Measurements from ENCODE around the gene ZNF611.
"Not testable (repeated sequence)": the region's sequence is repeated elsewhere in the genome, so short reads cannot be mapped to it uniquely, and the experiment has no call there.

Gene ZNF611

GRCh38 chr19:52685811-52686210 is 49.0 kb downstream of the ZNF611 start:
- in situ Hi-C loops (cut with HindIII; ENCODE audit: low sequenced_read_pairs): no loop called here

- in situ Hi-C loops (cut with HindIII; ENCODE audit: low sequenced_read_pairs): not testable (repeated sequence)
Measured at GRCh38 chr19:52681216-52681615, 53.6 kb downstream of the ZNF611 start.

- in situ Hi-C loops (cut with HindIII; ENCODE audit: low sequenced_read_pairs): no loop called here
Measured at GRCh38 chr19:52679598-52679997, 55.2 kb downstream of the ZNF611 start.

- in situ Hi-C loops (cut with HindIII; ENCODE audit: low sequenced_read_pairs): not testable (repeated sequence)
Measured at GRCh38 chr19:52675239-52675638, 59.6 kb downstream of the ZNF611 start.

GRCh38 chr19:52673014-52673413 is 61.8 kb downstream of the ZNF611 start:
- in situ Hi-C loops (cut with HindIII; ENCODE audit: low sequenced_read_pairs): no loop called here

GRCh38 chr19:52670046-52670445 is 64.8 kb downstream of the ZNF611 start:
- in situ Hi-C loops (cut with HindIII; ENCODE audit: low sequenced_read_pairs): no loop called here

- in situ Hi-C loops (cut with HindIII; ENCODE audit: low sequenced_read_pairs): no loop called here
Measured at GRCh38 chr19:52669586-52669985, 65.3 kb downstream of the ZNF611 start.

GRCh38 chr19:52667972-52668371 is 66.9 kb downstream of the ZNF611 start:
- in situ Hi-C loops (cut with HindIII; ENCODE audit: low sequenced_read_pairs): no loop called here

- in situ Hi-C loops (cut with HindIII; ENCODE audit: low sequenced_read_pairs): no loop called here
Measured at GRCh38 chr19:52666506-52666905, 68.3 kb downstream of the ZNF611 start.

- in situ Hi-C loops (cut with HindIII; ENCODE audit: low sequenced_read_pairs): no loop called here
Measured at GRCh38 chr19:52665529-52665928, 69.3 kb downstream of the ZNF611 start.

GRCh38 chr19:52665027-52665426 is 69.8 kb downstream of the ZNF611 start:
- in situ Hi-C loops (cut with HindIII; ENCODE audit: low sequenced_read_pairs): no loop called here

GRCh38 chr19:52664461-52664860 is 70.4 kb downstream of the ZNF611 start:
- in situ Hi-C loops (cut with HindIII; ENCODE audit: low sequenced_read_pairs): no loop called here

GRCh38 chr19:52662631-52663030 is 72.2 kb downstream of the ZNF611 start:
- in situ Hi-C loops (cut with HindIII; ENCODE audit: low sequenced_read_pairs): no loop called here

GRCh38 chr19:52660981-52661380 is 73.9 kb downstream of the ZNF611 start:
- in situ Hi-C loops (cut with HindIII; ENCODE audit: low sequenced_read_pairs): no loop called here

GRCh38 chr19:52659013-52659412 is 75.8 kb downstream of the ZNF611 start:
- in situ Hi-C loops (cut with HindIII; ENCODE audit: low sequenced_read_pairs): no loop called here

- in situ Hi-C loops (cut with HindIII; ENCODE audit: low sequenced_read_pairs): no loop called here
Measured at GRCh38 chr19:52658595-52658994, 76.2 kb downstream of the ZNF611 start.

GRCh38 chr19:52653161-52653560 is 81.7 kb downstream of the ZNF611 start:
- in situ Hi-C loops (cut with HindIII; ENCODE audit: low sequenced_read_pairs): no loop called here

All from DLD1 (cell line).